Posterior cingulate gyrus (tissue), 11 donors: ENCODE measurements around the gene KIFC3.
"Not testable (repeated sequence)": the region's sequence is repeated elsewhere in the genome, so short reads cannot be mapped to it uniquely, and the experiment has no call there.

Experiments
- DNase-seq, 10 donors: peaks; one replicate each; pipeline versions ENCODE4 v3.0.0 to v3.0.0-alpha.2; 2020 to 2021; ENCODE audit warnings: mixed read lengths in 3 of 10
- intact Hi-C: fragments of 100-400 bp; cut with DNase I; formaldehyde crosslinking; loops from one replicate; pipeline ENCODE4 v1.15.1; 2023

The KIFC3 gene

GRCh38 chr16:57826706-57827625 lies 24.7 kb upstream of the KIFC3 start:
- intact Hi-C loops = no loop called here
- peak in 1 of 10 donors; percentile 65 for DNase-seq

GRCh38 chr16:57826052-57826451 lies 23.8 kb upstream of the KIFC3 start:
- intact Hi-C loops = no loop called here
- peak in 1 of 10 donors; percentile 19 for DNase-seq

- intact Hi-C loops = no loop called here
- DNase-seq = peak in 1 of 10 donors; percentile 4
Observed at GRCh38 chr16:57825298-57826044, 23.2 kb upstream of the KIFC3 start.

GRCh38 chr16:57824888-57825287 lies 22.6 kb upstream of the KIFC3 start:
- DNase-seq = no peak
- intact Hi-C loops = no loop called here

- DNase-seq = no peak
- intact Hi-C loops = no loop called here
Observed at GRCh38 chr16:57823836-57824235, 21.5 kb upstream of the KIFC3 start.

- DNase-seq = no peak
- intact Hi-C loops = no loop called here
Observed at GRCh38 chr16:57822856-57823255, 20.6 kb upstream of the KIFC3 start.

- intact Hi-C loops = no loop called here
- no peak for DNase-seq
Observed at GRCh38 chr16:57822018-57822553, 19.8 kb upstream of the KIFC3 start.

GRCh38 chr16:57821149-57821971 lies 19.1 kb upstream of the KIFC3 start:
- no peak for DNase-seq
- intact Hi-C loops = no loop called here

GRCh38 chr16:57818377-57819064 lies 16.2 kb upstream of the KIFC3 start:
- intact Hi-C loops = no loop called here
- DNase-seq = no peak

- no peak for DNase-seq
- intact Hi-C loops = no loop called here
Observed at GRCh38 chr16:57817680-57818079, 15.4 kb upstream of the KIFC3 start.

- DNase-seq = peak; percentile 44 to 95 (median 62)
- intact Hi-C loops = no loop called here
Observed at GRCh38 chr16:57815987-57816745, 13.9 kb upstream of the KIFC3 start.

- DNase-seq = no peak
- intact Hi-C loops = no loop called here
Observed at GRCh38 chr16:57814896-57815295, 12.6 kb upstream of the KIFC3 start.

- intact Hi-C loops = no loop called here
- peak in 1 of 10 donors; percentile 70 for DNase-seq
Observed at GRCh38 chr16:57813466-57813865, 11.2 kb upstream of the KIFC3 start.

GRCh38 chr16:57811340-57811739 lies 9.0 kb upstream of the KIFC3 start:
- intact Hi-C loops = not testable (repeated sequence)
- DNase-seq = peak in 1 of 10 donors; percentile 39

GRCh38 chr16:57810197-57811031 lies 8.1 kb upstream of the KIFC3 start:
- intact Hi-C loops = no loop called here
- peak in 4 of 10 donors; percentile 23 to 90 (median 68) for DNase-seq

- intact Hi-C loops = no loop called here
- peak in 1 of 10 donors; percentile 51 for DNase-seq
Observed at GRCh38 chr16:57809276-57810196, 7.2 kb upstream of the KIFC3 start.

GRCh38 chr16:57808589-57809228 lies 6.4 kb upstream of the KIFC3 start:
- intact Hi-C loops = no loop called here
- peak in 1 of 10 donors; percentile 64 for DNase-seq
